Activated CD4-positive, alpha-beta T cell treated with anti-CD3 and anti-CD28 coated beads, Interleukin-2, amount 50 U/mL, for 1 hour (primary cell): Measurements from ENCODE around the gene ALDH3B2.
"Not testable (repeated sequence)": the region's sequence is repeated elsewhere in the genome, so short reads cannot be mapped to it uniquely, and the experiment has no call there.

Source experiments
- DNase-seq: peaks from one replicate; pipeline ENCODE4 v3.0.0-alpha.2; 2020

ALDH3B2 gene

DNA sequence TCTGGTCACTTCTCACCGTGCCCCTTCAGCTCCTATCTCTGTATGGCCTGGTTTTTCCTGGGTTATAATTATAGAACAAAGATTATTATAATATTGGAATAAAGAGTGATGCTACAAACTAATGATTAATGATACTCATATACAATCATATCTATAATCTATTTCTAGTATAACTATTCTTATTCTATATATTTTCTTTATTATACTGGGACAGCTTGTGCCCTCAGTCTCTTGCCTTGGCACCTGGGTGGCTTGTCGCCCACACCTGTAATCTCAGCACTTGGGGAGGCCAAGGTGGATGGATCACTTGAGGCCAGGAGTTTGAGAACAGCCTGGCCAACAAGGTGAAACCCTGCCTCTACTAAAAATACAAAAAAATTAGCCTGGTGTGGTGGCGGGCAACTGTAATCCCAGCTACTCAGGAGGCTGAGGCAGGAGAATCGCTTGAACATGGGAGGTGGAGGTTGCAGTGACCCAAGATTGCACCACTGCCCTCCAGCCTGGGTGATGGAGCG lies 14.7 kb downstream of the ALDH3B2 start:
- not testable (repeated sequence) for DNase-seq

- no peak for DNase-seq
Measured at GRCh38 chr11:67657300-67657699, 17.1 kb downstream of the ALDH3B2 start.

- no peak for DNase-seq
Measured at GRCh38 chr11:67656278-67656922, 18.0 kb downstream of the ALDH3B2 start.

DNA sequence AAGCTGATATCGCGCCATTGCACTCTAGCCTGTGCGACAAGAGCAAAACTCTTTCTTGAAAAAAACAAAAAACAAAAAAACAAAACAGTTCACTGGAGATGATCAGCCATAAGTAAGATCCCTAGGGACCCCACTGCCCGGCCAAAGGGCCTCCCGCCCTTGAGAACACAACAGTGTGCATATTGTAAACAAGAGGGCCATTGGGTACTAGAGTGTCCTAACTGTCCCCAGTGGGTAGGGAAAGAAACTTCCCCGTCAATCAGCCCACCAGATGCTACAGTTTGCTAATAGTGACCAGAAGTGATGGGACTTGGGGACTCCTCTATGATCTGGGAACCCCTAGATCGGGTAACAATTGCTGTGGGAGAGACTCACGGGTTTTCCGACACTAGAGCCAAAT lies 20.2 kb downstream of the ALDH3B2 start:
- DNase-seq: no peak

- no peak for DNase-seq
Measured at GRCh38 chr11:67652965-67653845, 21.2 kb downstream of the ALDH3B2 start.

DNA sequence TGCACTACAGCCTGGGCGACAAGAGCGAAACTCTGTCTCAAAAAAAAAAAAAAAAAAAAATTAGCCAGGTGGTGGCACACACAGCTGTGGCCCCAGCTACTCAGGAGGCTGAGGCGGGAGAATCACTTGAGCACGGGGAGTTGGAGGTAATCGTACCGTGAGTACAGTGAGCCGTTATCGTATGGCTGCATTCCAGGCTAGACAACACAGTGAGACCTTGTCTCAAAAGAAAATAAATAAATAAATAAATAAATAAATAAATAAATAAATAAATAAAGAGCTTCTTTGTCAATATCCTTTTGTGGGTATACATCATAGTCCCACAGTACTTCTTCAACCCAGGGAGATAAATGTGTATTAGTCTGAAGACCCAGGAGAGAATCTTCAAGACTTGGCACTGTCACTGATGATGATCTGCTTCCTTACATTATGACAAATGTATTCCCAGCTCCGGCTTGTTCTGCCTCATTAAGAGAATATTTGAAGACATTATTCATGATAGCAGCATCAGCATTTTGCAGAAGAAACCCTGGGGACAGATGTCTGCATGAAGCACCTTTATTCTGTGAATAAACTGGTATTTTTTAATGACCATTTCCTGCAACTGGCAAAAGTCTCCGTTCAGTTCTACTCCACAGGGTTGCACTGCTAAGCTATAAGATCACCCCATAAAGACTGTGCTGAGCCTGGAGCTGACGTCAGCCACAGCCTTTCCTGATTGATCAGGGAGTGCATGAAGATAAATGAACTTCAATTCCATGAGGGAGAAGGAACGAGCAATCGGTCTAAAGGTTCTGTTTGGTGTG lies 22.2 kb downstream of the ALDH3B2 start:
- DNase-seq: no peak

DNA sequence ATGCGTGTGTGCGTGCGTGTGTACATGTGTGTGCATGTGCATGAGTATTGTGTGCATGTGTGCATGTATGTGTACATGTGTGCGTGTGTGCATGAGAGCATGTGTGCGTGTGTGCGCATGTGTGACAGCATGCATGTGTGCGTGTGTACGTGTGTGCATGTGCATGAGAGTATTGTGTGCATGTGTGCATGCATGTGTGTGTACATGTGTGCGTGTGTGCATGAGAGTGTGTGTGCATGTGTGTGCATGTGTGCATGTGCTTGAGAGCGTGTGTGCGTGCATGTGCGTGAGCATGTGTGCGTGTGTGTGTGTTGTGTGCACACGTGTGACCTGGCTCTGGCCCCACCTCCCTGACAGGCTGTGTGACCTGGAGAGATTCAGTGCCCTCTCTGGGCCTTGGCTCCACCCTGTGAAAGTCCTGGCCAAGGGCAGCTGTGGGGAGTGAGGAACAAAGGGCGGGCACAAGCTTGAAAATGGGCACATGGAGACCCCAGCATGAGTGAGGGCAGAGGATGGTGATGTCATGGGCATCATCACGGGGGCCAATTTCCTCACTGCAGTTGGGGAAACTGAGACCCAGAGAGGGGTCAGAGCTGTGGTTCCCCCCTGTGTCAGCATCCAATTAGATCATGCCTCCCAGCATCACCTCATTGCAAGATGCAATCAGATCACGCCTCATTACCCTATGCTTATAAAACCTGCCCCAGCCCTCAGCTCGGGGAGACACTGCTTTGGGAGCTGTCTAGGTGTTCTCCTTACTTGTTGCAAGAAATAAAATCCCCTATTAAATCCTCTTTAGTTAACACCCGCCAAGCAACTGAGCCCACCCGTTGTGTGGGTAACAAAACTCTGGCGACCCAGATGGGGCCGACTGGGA lies 24.6 kb downstream of the ALDH3B2 start:
- no peak for DNase-seq

DNA sequence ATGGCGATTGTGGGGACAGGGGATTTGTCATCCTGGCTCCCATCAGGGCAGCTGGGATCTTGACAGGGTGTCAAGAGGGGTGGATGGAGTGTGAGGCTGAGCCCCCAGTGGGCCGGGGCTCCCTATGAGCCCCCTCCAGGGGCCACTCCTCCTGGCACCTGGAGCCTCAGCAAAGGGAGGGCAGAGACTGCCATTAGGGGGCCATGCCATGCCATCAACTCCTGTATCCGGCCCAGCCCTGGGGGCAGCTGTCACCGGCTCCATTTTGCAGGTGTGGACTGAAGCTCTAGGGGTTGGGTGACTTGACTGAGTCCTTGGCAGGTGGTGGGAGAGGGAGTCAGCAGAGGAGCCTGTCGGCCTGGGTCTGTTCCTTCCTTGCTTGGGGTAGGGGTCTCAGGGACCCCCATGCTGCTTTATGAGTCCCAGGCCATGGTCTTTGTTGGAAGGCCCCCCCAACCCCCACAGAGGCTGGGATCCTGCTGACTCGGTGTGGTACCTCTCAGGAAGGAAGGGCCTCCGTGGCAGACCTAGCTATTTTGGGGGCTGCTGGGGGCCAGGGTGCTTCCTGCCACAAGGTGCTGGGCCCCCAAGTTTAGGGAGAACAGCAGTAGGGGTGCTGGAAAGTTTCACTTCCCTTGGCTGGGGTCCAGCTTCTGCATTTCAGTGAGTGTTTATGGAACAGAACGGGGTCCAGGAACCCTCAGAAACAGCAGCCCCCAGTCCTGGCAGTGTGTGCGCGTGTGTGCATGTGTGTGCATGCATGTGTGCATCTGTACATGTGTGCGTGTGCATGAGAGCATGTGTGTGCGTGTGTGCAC lies 25.4 kb downstream of the ALDH3B2 start:
- DNase-seq: no peak

DNA sequence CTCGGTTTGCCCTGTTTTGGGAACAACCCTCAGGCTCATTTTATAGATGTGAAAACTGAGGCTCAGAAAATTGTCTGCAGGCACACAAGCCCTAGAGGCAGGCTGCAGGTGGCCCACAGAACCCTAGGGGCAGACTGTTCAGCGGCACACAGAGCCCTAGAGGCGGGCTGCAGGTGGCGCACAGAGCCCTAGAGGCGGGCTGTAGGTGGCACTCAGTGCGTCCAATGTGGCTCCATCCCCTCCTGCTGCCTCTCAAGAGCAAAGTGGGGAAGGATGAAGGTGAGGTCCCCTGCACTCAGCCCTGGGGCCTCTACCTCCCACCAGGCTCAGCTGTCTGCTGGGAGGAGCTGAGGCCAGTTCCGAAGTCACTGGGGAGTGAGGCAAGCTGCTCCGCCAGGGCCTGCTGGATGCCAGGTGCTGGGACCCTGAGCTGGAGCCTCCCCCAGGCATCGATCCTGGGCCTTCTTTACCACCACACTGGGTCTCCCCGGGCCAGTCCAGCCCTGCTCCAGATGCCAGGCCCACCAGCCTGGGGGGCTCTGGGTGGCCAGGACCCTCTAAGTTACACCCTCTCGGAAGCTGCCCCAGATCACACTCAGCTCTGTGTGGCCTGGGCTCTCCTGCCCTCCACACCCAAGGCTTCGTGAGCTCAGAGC lies 26.2 kb downstream of the ALDH3B2 start:
- peak; percentile 50 for DNase-seq

DNA sequence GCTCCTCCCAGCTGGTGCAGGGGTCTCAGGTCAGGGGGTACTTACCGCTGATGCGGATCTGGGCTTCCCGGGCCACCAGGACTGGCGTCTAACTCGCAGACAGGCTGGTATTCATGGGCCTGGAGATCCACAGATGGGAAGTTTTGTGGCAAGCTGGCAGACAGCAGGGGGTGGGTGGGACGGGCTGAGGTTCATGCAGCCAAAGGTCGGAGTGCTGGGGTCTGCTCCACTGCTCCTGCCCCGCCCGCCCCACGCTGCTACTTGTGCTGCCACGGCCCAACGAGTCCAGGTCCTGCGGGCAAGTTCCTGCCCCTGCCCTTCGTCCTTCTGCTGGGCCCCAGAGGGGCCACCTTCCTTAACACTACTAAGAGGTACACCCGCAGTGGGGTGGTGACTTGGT lies 27.0 kb downstream of the ALDH3B2 start:
- no peak for DNase-seq

GRCh38 chr11:67646535-67647336 lies 27.7 kb downstream of the ALDH3B2 start:
- DNase-seq: peak; percentile 11

- no peak for DNase-seq
Measured at GRCh38 chr11:67645521-67646461, 28.6 kb downstream of the ALDH3B2 start.

- no peak for DNase-seq
Measured at GRCh38 chr11:67644472-67645418, 29.7 kb downstream of the ALDH3B2 start.

DNA sequence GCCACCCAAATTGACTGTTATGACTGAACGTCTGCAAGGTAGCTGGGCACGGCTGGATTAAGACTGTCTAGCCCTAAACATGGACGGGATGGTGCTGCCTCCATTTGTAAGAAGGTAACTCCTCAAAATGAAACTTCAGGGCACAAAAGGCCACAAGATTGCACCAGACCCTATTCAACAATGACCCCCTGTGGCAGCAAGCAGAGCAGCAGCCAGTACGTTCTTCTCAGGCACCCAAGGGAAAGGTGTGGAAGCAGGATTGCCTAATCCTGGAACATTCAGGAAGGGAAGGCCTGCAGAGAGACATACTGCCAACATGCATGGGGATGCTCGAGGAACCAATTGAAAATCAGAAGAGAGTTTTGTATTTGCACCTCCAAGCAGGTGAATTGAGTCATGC lies 30.4 kb downstream of the ALDH3B2 start:
- no peak for DNase-seq

DNA sequence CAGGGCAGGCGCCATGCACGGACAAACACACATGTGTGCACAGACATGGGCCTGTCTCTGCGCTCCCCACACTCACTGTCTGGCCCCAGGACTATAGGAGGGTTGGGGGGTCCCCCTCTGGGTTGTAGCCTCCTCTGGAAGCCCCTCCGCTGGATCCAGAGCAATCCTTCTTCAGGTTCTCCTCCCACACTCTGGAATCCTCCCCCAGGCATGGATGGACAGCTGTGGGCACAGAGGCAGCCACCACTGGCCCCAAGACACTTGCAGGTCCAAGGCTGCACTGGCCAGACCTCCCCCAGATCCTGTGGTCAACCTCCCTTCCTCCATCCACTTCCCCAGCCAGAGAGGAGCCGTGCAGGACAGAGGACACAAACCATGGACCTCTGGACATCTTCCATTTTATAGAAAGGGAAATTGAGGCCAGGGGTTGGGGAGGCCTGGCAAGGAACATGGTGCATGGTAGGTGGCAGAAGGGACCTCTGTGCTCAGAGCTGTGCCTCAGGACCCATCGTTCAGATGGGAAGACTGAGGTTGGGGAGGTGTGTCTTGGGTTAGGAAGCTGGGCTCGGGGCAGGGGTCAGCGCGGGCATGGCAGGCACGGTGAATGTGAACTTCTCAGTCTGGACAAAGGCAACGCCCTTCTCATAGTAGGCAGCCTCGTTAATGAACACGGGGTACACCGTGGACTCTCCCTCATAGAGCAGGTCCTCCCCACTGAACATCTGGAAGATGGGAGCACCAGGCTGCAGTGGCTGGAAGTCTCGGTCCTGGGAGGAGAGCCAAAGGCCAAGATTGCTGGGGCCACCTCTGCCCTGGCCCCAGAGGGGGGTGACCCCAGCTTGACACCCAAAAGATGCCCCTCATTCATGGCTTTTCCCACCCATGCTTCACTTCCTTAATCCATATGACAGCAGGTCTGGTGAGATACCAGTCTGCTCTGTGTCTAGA lies 32.0 kb downstream of the ALDH3B2 start:
- DNase-seq: no peak
